SK-N-SH treated with all-trans-retinoic acid at 6 μM for 48 hours (cell line): ENCODE data around the gene RIT1.

ENCODE experiments used
- ATAC-seq: fragments of 200-7000 bp; cut with Tn5 transposase; 3 replicates; pipeline ENCODE4 v1.9.1; 2020; ENCODE audit warnings: mild to moderate bottlenecking, moderate library complexity
- CSDC2 ChIP-seq: fragments of 250-450 bp; sonication (Bioruptor Pico); IDR thresholded peaks from 2 replicates; pipeline ENCODE4 v1.5.0; 2020; ENCODE audit warnings: mild to moderate bottlenecking, moderate library complexity
- ESRRG ChIP-seq: fragments of 250-450 bp; sonication (Bioruptor Pico); IDR thresholded peaks from 2 replicates; pipeline ENCODE4 v1.6.1; 2021; ENCODE audit warnings: mild to moderate bottlenecking
- OSR1 ChIP-seq: fragments of 250-450 bp; sonication (Bioruptor Pico); IDR thresholded peaks from 2 replicates; pipeline ENCODE4 v1.8.0; 2022; ENCODE audit warnings: moderate library complexity, mild to moderate bottlenecking, inconsistent platforms
- PPARA ChIP-seq: fragments of 250-450 bp; sonication (Bioruptor Pico); IDR thresholded peaks from 2 replicates; pipeline ENCODE4 v1.5.0; 2020; ENCODE audit warnings: mild to moderate bottlenecking, borderline replicate concordance
- RARB ChIP-seq: fragments of 250-450 bp; sonication (Bioruptor Pico); IDR thresholded peaks from 2 replicates; pipeline ENCODE4 v1.8.0; 2021; ENCODE audit warnings: mild to moderate bottlenecking, moderate library complexity
- ZC3H10 ChIP-seq: fragments of 250-450 bp; sonication (Bioruptor Pico); IDR thresholded peaks from 2 replicates; pipeline ENCODE4 v1.5.1; 2021; ENCODE audit warnings: mild to moderate bottlenecking, moderate library complexity
- ZFP30 ChIP-seq: fragments of 450-650 bp; formaldehyde crosslinking; IDR thresholded peaks from 2 replicates; pipeline ENCODE4 v1.5.0; 2022; ENCODE audit warnings: mild to moderate bottlenecking, moderate library complexity
- ZNF565 ChIP-seq: fragments of 450-650 bp; formaldehyde crosslinking; conservative IDR thresholded peaks from 2 replicates; pipeline ENCODE4 v1.5.0; 2020; ENCODE audit warnings: low read depth, mild to moderate bottlenecking, moderate library complexity
- TF ChIP-seq, protein P1 (sequence below): fragments of 250-450 bp; sonication (Bioruptor Pico); IDR thresholded peaks from 2 replicates; pipeline ENCODE4 v1.8.0; 2020; ENCODE audit warnings: mild to moderate bottlenecking, moderate library complexity, borderline replicate concordance
- TF ChIP-seq, protein P2 (sequence below): fragments of 250-450 bp; sonication (Bioruptor Pico); IDR thresholded peaks from 2 replicates; pipeline ENCODE4 v1.5.0; 2020; ENCODE audit warnings: mild to moderate bottlenecking, moderate library complexity
- TF ChIP-seq, protein P3 (sequence below): fragments of 250-450 bp; sonication (Bioruptor Pico); IDR thresholded peaks from 2 replicates; pipeline ENCODE4 v1.8.0; 2021; ENCODE audit warnings: low read depth, mild to moderate bottlenecking, moderate library complexity, borderline replicate concordance

Gene RIT1

DNA sequence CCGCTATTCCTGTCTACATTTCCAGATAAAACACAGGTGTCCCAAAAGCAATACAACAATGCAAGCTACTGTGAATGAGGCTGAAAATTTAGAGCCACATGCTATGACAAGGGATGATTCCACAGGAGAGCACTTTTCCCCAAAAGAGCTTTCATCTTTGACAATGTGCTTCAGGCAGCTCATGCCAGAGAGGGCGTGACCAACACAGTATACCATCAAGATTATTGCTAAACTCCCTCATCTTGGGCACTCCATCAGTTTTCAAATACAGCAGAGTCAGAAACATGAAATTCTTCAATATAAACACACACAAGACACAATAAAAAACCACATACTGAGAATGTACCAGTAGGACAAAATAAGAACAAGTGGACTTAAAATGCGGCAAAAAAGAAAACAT lies 60.8 kb downstream of the RIT1 start:
- ATAC-seq: no peak
- no peak for TF ChIP-seq ESRRG (CRISPR knock-in tag)
- no peak for TF ChIP-seq ZC3H10
- TF ChIP-seq, protein P1, sequence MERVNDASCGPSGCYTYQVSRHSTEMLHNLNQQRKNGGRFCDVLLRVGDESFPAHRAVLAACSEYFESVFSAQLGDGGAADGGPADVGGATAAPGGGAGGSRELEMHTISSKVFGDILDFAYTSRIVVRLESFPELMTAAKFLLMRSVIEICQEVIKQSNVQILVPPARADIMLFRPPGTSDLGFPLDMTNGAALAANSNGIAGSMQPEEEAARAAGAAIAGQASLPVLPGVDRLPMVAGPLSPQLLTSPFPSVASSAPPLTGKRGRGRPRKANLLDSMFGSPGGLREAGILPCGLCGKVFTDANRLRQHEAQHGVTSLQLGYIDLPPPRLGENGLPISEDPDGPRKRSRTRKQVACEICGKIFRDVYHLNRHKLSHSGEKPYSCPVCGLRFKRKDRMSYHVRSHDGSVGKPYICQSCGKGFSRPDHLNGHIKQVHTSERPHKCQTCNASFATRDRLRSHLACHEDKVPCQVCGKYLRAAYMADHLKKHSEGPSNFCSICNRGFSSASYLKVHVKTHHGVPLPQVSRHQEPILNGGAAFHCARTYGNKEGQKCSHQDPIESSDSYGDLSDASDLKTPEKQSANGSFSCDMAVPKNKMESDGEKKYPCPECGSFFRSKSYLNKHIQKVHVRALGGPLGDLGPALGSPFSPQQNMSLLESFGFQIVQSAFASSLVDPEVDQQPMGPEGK (CRISPR knock-in tag): no peak
- no peak for TF ChIP-seq RARB (CRISPR knock-in tag)
- TF ChIP-seq ZFP30 (CRISPR knock-in tag): no peak
- no peak for TF ChIP-seq CSDC2
- TF ChIP-seq, protein P2, sequence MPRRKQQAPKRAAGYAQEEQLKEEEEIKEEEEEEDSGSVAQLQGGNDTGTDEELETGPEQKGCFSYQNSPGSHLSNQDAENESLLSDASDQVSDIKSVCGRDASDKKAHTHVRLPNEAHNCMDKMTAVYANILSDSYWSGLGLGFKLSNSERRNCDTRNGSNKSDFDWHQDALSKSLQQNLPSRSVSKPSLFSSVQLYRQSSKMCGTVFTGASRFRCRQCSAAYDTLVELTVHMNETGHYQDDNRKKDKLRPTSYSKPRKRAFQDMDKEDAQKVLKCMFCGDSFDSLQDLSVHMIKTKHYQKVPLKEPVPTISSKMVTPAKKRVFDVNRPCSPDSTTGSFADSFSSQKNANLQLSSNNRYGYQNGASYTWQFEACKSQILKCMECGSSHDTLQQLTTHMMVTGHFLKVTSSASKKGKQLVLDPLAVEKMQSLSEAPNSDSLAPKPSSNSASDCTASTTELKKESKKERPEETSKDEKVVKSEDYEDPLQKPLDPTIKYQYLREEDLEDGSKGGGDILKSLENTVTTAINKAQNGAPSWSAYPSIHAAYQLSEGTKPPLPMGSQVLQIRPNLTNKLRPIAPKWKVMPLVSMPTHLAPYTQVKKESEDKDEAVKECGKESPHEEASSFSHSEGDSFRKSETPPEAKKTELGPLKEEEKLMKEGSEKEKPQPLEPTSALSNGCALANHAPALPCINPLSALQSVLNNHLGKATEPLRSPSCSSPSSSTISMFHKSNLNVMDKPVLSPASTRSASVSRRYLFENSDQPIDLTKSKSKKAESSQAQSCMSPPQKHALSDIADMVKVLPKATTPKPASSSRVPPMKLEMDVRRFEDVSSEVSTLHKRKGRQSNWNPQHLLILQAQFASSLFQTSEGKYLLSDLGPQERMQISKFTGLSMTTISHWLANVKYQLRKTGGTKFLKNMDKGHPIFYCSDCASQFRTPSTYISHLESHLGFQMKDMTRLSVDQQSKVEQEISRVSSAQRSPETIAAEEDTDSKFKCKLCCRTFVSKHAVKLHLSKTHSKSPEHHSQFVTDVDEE: no peak
- no peak for TF ChIP-seq OSR1 (CRISPR knock-in tag)

DNA sequence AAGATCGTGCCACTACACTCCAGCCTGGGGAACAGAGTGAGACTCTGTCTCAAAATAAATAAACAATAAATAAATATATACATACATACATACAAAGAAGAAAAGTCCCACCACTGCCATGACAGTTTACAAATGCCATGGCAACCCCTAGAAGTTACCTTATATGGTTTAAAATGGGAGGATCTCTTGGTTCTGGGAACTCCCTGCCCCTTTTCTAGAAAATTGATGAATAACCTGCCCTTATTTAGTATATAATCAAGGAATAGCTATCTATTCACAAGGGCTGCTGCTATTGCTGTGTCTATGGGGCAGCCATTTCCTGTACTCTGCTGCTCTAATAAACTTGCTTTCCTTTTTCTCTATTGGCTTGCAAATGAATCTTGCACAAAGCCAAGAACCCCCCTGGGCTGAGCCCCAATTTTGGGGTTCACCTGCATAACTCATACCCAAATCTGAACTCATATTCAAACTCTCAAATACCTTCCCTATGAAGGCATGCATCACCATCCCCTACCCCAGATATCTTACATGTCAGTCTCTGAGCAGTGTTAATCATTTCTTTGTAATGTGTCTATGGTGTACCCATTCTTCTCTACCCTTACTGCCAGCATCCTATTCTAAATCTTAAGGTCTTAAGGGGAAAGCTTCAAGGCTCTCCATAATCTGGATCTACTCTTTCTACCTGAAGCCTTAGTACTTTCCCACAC lies 63.2 kb downstream of the RIT1 start:
- ATAC-seq: no peak
- TF ChIP-seq PPARA (CRISPR knock-in tag) (no peak), ZNF565 (CRISPR knock-in tag) (no peak)
- TF ChIP-seq, protein P3, sequence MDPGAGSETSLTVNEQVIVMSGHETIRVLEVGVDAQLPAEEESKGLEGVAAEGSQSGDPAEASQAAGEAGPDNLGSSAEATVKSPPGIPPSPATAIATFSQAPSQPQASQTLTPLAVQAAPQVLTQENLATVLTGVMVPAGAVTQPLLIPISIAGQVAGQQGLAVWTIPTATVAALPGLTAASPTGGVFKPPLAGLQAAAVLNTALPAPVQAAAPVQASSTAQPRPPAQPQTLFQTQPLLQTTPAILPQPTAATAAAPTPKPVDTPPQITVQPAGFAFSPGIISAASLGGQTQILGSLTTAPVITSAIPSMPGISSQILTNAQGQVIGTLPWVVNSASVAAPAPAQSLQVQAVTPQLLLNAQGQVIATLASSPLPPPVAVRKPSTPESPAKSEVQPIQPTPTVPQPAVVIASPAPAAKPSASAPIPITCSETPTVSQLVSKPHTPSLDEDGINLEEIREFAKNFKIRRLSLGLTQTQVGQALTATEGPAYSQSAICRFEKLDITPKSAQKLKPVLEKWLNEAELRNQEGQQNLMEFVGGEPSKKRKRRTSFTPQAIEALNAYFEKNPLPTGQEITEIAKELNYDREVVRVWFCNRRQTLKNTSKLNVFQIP (CRISPR knock-in tag): no peak
